Loucy (cell line): ENCODE measurements around the gene NPM1.
"Not testable (repeated sequence)": the region's sequence is repeated elsewhere in the genome, so short reads cannot be mapped to it uniquely, and the experiment has no call there.

Experiments
- H2AFZ ChIP-seq: fragments of 200-600 bp; sonication (generic); 2 replicates; pipeline ENCODE4 v1.6.0; 2016; ENCODE audit warnings: antibody characterized with exemption, mild to moderate bottlenecking, low read length, moderate library complexity
- H3F3A ChIP-seq: fragments of 200-600 bp; 2 replicates; pipeline ENCODE4 v1.6.0; 2016; ENCODE audit warnings: antibody characterized with exemption, low read depth, mild to moderate bottlenecking
- H3K27me3 ChIP-seq: fragments of 200-600 bp; sonication (generic); 2 replicates; pipeline ENCODE4 v1.6.1; 2014; ENCODE audit warnings: low read length, mild to moderate bottlenecking; ENCODE audit not compliant: insufficient read depth, poor library complexity, severe bottlenecking
- H3K36me3 ChIP-seq: fragments of 200-600 bp; sonication (generic); 2 replicates; pipeline ENCODE4 v1.6.1; 2016; ENCODE audit warnings: low read length; ENCODE audit not compliant: insufficient read depth
- H3K4me1 ChIP-seq: fragments of 200-600 bp; sonication (generic); 2 replicates; pipeline ENCODE4 v1.5.1; 2014; ENCODE audit warnings: low read length, mild to moderate bottlenecking; ENCODE audit not compliant: insufficient read depth, poor library complexity, severe bottlenecking
- H3K4me2 ChIP-seq: fragments of 200-600 bp; sonication (generic); 2 replicates; pipeline ENCODE4 v1.6.0; 2014; ENCODE audit warnings: antibody characterized with exemption, low read length, low read depth, mild to moderate bottlenecking; ENCODE audit not compliant: poor library complexity, severe bottlenecking
- H3K4me3 ChIP-seq: fragments of 200-600 bp; sonication (generic); 2 replicates; pipeline ENCODE4 v1.5.1; 2014; ENCODE audit warnings: low read length, mild to moderate bottlenecking, mixed read lengths; ENCODE audit not compliant: poor library complexity, severe bottlenecking
- H3K79me2 ChIP-seq: fragments of 200-600 bp; sonication (generic); 2 replicates; pipeline ENCODE4 v1.6.1; 2014; ENCODE audit warnings: low read length; ENCODE audit not compliant: insufficient read depth
- H3K9ac ChIP-seq: fragments of 200-600 bp; sonication (generic); 2 replicates; pipeline ENCODE4 v1.6.0; 2014; ENCODE audit warnings: mild to moderate bottlenecking, low read depth, low read length, moderate library complexity; ENCODE audit not compliant: poor library complexity, severe bottlenecking
- H3K9me2 ChIP-seq: fragments of 200-600 bp; sonication (generic); replicated peaks from 2 replicates; pipeline ENCODE4 v1.6.1; 2016; ENCODE audit warnings: low read depth, low read length, mixed read lengths
- H3K9me3 ChIP-seq: fragments of 200-600 bp; sonication (generic); 2 replicates; pipeline ENCODE4 v1.6.1; 2014; ENCODE audit warnings: mild to moderate bottlenecking, antibody characterized with exemption, low read length, low read depth; ENCODE audit not compliant: insufficient read depth
- H4K20me1 ChIP-seq: fragments of 200-600 bp; sonication (generic); 2 replicates; pipeline ENCODE4 v1.6.0; 2014; ENCODE audit warnings: antibody characterized with exemption, low read length, mild to moderate bottlenecking; ENCODE audit not compliant: insufficient read depth, poor library complexity, severe bottlenecking
- EZH2phosphoT487 ChIP-seq: fragments of 200-600 bp; IDR thresholded peaks from 2 replicates; pipeline ENCODE4 v1.6.1; 2018; ENCODE audit warnings: antibody characterized with exemption, mild to moderate bottlenecking, moderate library complexity, borderline replicate concordance
- TF ChIP-seq, protein P1 (sequence below): fragments of 200-600 bp; sonication (generic); conservative IDR thresholded peaks from 2 replicates; pipeline ENCODE4 v1.5.1; 2014; ENCODE audit warnings: mild to moderate bottlenecking, antibody characterized with exemption, low read length

Gene NPM1

DNA sequence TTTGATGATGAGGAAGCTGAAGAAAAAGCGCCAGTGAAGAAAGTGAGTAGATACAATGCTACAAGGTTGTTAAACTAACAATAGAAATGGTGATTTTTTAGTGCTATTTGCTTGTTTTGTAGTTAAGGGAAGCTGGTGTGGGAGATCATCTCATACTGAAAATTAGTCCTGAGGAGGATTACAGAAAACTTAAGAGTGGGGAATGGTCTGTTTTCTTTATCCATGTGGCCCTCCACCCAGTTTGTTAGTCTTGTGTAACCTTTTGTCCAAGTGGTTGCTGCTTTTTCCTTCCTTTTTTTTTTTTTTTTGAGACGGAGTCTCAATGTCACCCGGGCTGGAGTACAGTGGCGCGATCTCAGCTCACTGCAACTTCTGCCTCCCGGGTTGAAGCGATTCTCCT, 12.5 kb downstream of the NPM1 start:
- H3F3A ChIP-seq = no peaks in the 10 kb centered on the region

DNA sequence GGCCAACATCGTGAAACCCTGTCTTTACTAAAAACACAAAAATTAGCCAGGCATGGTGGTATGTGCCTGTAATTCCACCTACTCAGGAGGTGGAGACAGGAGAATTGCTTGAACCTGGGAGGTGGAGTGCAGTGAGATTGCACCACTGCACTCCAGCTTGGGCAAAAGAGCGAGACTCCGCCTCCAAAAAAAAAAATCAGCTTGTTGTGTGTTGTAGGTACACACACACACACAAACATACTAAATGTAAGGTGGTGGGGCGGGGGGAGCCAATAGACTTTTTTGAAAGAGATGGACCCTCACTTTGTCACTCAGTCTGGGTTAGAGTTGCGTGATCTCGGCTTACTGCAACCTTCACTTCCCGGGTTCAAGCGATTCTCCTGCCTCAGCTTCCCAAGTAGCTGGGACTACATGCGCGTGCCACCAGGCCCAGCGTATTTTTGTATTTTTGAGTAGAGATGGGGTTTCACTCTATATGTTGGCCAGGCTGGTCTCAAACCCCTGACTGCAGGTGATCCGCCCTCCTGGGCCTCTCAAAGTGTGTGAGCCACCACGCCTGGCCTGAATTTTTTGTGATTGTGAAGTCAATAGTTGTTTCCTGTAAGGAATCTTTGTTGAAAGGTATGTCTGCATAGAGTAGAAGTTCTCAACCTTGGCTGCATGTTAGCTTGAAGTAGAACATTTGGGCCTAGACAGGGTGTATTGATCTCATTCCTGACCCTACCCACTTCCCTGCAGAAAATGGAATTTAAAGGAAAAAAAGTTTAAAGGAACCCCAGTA, 13.7 kb downstream of the NPM1 start:
- Histone ChIP-seq H4K20me1 (peaks cover 50% of the 10 kb centered on the region), H3K9ac (no peak overlapping the region), H3K4me1 (peaks cover 3% of the 10 kb centered on the region), H3K27me3 (no peaks in the 10 kb centered on the region), H3K9me3 (no peaks in the 10 kb centered on the region; the same call in 1 of the 2 replicates), H3K4me3 (no peak overlapping the region), H3K79me2 (peaks cover 69% of the 10 kb centered on the region), H3K36me3 (peaks cover 73% of the 10 kb centered on the region; the same call in 1 of the 2 replicates), H3K9me2 (no peaks in the 10 kb centered on the region), H3F3A (no peaks in the 10 kb centered on the region), H3K4me2 (no peak overlapping the region), H2AFZ (no peak overlapping the region)
- no peak for TF ChIP-seq EZH2phosphoT487
- TF ChIP-seq, protein P1, sequence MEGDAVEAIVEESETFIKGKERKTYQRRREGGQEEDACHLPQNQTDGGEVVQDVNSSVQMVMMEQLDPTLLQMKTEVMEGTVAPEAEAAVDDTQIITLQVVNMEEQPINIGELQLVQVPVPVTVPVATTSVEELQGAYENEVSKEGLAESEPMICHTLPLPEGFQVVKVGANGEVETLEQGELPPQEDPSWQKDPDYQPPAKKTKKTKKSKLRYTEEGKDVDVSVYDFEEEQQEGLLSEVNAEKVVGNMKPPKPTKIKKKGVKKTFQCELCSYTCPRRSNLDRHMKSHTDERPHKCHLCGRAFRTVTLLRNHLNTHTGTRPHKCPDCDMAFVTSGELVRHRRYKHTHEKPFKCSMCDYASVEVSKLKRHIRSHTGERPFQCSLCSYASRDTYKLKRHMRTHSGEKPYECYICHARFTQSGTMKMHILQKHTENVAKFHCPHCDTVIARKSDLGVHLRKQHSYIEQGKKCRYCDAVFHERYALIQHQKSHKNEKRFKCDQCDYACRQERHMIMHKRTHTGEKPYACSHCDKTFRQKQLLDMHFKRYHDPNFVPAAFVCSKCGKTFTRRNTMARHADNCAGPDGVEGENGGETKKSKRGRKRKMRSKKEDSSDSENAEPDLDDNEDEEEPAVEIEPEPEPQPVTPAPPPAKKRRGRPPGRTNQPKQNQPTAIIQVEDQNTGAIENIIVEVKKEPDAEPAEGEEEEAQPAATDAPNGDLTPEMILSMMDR = no peak

More for the DNA sequence above, 12.5 kb downstream of the NPM1 start:
- no peaks in the 10 kb centered on the region for H3K27me3 ChIP-seq
- no peaks in the 10 kb centered on the region for H3K9me2 ChIP-seq
- TF ChIP-seq, protein P1 = no peak
- peaks cover 4% of the 10 kb centered on the region for H3K4me1 ChIP-seq
- no peak overlapping the region for H3K4me2 ChIP-seq
- no peak overlapping the region for H2AFZ ChIP-seq
- H3K9me3 ChIP-seq = no peaks in the 10 kb centered on the region; the same call in 1 of the 2 replicates
- H3K36me3 ChIP-seq = peaks cover 71% of the 10 kb centered on the region; the same call in 1 of the 2 replicates
- no peak overlapping the region for H3K9ac ChIP-seq
- no peak overlapping the region for H3K4me3 ChIP-seq
- H4K20me1 ChIP-seq = peaks cover 51% of the 10 kb centered on the region
- H3K79me2 ChIP-seq = peaks cover 71% of the 10 kb centered on the region

DNA sequence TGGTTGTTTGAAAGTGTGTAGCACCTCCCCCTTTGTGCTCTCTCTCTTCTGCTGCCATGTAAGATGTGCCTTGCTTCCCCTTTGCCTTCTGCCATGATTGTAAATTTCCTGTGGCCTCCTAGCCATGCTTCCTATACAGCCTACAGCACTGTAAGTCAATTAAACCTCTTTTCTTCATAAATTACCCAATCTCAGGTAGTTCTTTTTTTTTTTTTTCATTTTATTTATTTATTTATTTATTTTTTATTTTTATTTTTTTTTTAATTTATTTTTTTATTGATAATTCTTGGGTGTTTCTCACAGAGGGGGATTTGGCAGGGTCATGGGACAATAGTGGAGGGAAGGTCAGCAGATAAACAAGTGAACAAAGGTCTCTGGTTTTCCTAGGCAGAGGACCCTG, 15.1 kb downstream of the NPM1 start:
- H2AFZ ChIP-seq, H3K4me2 ChIP-seq, H3K9me3 ChIP-seq, H3K27me3 ChIP-seq, H3K4me3 ChIP-seq, H3K4me1 ChIP-seq, H3K9ac ChIP-seq, H3F3A ChIP-seq, H3K9me2 ChIP-seq: not testable (repeated sequence)
- Histone ChIP-seq H3K36me3 (peaks cover 71% of the 10 kb centered on the region; the same call in 1 of the 2 replicates), H4K20me1 (peaks cover 49% of the 10 kb centered on the region), H3K79me2 (peaks cover 69% of the 10 kb centered on the region)

DNA sequence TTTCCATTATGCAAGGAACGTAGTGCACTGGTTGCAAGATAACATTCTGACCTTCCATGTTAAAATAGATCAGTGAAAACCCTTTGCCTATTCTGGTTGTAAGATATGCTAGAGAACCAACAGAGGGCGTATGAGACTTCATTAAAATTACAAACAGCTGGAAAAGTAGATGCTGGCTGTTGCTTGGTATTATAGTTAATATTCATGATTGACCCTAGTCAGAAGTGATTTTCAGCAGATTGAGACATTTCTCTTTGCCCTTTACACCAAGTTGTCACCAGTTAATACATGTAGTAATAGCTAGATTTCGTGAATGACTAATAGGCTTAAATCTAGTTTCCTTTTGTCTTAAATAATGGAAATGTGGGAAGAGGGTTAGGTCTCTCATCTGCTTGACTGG, 18.0 kb downstream of the NPM1 start:
- peaks cover 48% of the 10 kb centered on the region for H4K20me1 ChIP-seq
- H3K4me1 ChIP-seq = no peaks in the 10 kb centered on the region
- peaks cover 69% of the 10 kb centered on the region; the same call in 1 of the 2 replicates for H3K36me3 ChIP-seq
- H3K4me3 ChIP-seq = no peak overlapping the region
- no peak overlapping the region for H2AFZ ChIP-seq
- H3K9me2 ChIP-seq = no peaks in the 10 kb centered on the region
- H3F3A ChIP-seq = no peaks in the 10 kb centered on the region
- no peaks in the 10 kb centered on the region; the same call in 1 of the 2 replicates for H3K9me3 ChIP-seq
- no peak for TF ChIP-seq EZH2phosphoT487
- TF ChIP-seq, protein P1 = peak; percentile 45
- H3K4me2 ChIP-seq = no peak overlapping the region
- no peak overlapping the region for H3K9ac ChIP-seq
- peaks cover 63% of the 10 kb centered on the region for H3K79me2 ChIP-seq
- H3K27me3 ChIP-seq = no peaks in the 10 kb centered on the region
